ENCODE results near the gene BACE2. TPM values are rescaled to one million over a fixed set of nuclear protein-coding genes. Genes with fewer than 3 reads are reported as not detected.

BACE2 gene
- total and polyA plus RNA-seq, 2 experiments from 2014 or later = 28.4 to 37.0 TPM

GRCh38 chr21:41219498-41220207, 51.7 kb downstream of the BACE2 start:
- no peaks in the 10 kb centered on the region for H3K9me2 ChIP-seq (replicated peaks; ENCODE audit: insufficient read depth)
- DNase-seq (ENCODE audit: low spot score) = no peak
- no peak overlapping the region for H3K27ac ChIP-seq
- H3K9me3 ChIP-seq (ENCODE audit: low read depth) = no peaks in the 10 kb centered on the region
- no peak overlapping the region for H3K4me3 ChIP-seq
- H4K20me1 ChIP-seq (ENCODE audit: insufficient read depth, poor library complexity, severe bottlenecking) = no peaks in the 10 kb centered on the region
- TF ChIP-seq CTCF (IDR thresholded peaks at IDR 0.05; ENCODE audit: poor library complexity) (no peak), EZH2phosphoT487 (IDR thresholded peaks at IDR 0.05; ENCODE audit: low read depth, severe bottlenecking, unreplicated experiment) (no peak), EZH2 (IDR thresholded peaks at IDR 0.05; ENCODE audit: borderline replicate concordance) (no peak)
- peaks cover 3% of the 10 kb centered on the region for H3K79me2 ChIP-seq
- H3K4me1 ChIP-seq (ENCODE audit: insufficient read depth) = peaks cover 16% of the 10 kb centered on the region
- no peak overlapping the region for H2AFZ ChIP-seq
- no peaks in the 10 kb centered on the region for H3K36me3 ChIP-seq (replicated peaks; ENCODE audit: insufficient read depth, low read depth)
- 91% methylated on average over 14 of the region's 14 CpGs for WGBS (ENCODE audit: low lambda C conversion rate, missing lambda C conversion rate)
- no peaks in the 10 kb centered on the region for H3K27me3 ChIP-seq
- no peak overlapping the region for H3K4me2 ChIP-seq

GRCh38 chr21:41220208-41220733, 52.3 kb downstream of the BACE2 start:
- Histone ChIP-seq H3K9me3 (ENCODE audit: low read depth) (no peaks in the 10 kb centered on the region), H2AFZ (no peak overlapping the region), H3K9me2 (replicated peaks; ENCODE audit: insufficient read depth) (no peaks in the 10 kb centered on the region), H3K27me3 (no peaks in the 10 kb centered on the region), H3K36me3 (replicated peaks; ENCODE audit: insufficient read depth, low read depth) (no peaks in the 10 kb centered on the region), H3K4me1 (ENCODE audit: insufficient read depth) (peaks cover 16% of the 10 kb centered on the region), H3K27ac (no peak overlapping the region), H4K20me1 (ENCODE audit: insufficient read depth, poor library complexity, severe bottlenecking) (no peaks in the 10 kb centered on the region), H3K4me2 (no peak overlapping the region), H3K79me2 (peaks cover 3% of the 10 kb centered on the region), H3K4me3 (no peak overlapping the region)
- TF ChIP-seq EZH2 (IDR thresholded peaks at IDR 0.05; ENCODE audit: borderline replicate concordance) (no peak), EZH2phosphoT487 (IDR thresholded peaks at IDR 0.05; ENCODE audit: low read depth, severe bottlenecking, unreplicated experiment) (no peak), CTCF (IDR thresholded peaks at IDR 0.05; ENCODE audit: poor library complexity) (no peak)
- WGBS (ENCODE audit: low lambda C conversion rate, missing lambda C conversion rate) = 84% methylated on average over 8 of the region's 8 CpGs
- DNase-seq (ENCODE audit: low spot score) = no peak

GRCh38 chr21:41222247-41223068, 54.5 kb downstream of the BACE2 start:
- Histone ChIP-seq H3K27ac (no peak overlapping the region), H3K9me3 (ENCODE audit: low read depth) (no peaks in the 10 kb centered on the region), H3K9me2 (replicated peaks; ENCODE audit: insufficient read depth) (no peaks in the 10 kb centered on the region), H2AFZ (no peak overlapping the region), H3K4me3 (no peak overlapping the region), H3K4me2 (no peak overlapping the region), H3K27me3 (no peaks in the 10 kb centered on the region), H4K20me1 (ENCODE audit: insufficient read depth, poor library complexity, severe bottlenecking) (no peaks in the 10 kb centered on the region), H3K4me1 (ENCODE audit: insufficient read depth) (peaks cover 8% of the 10 kb centered on the region), H3K79me2 (no peaks in the 10 kb centered on the region), H3K36me3 (replicated peaks; ENCODE audit: insufficient read depth, low read depth) (no peaks in the 10 kb centered on the region)
- WGBS (ENCODE audit: low lambda C conversion rate, missing lambda C conversion rate) = 98% methylated on average over 16 of the region's 19 CpGs
- no peak for DNase-seq (ENCODE audit: low spot score)
- TF ChIP-seq EZH2 (IDR thresholded peaks at IDR 0.05; ENCODE audit: borderline replicate concordance) (no peak), EZH2phosphoT487 (IDR thresholded peaks at IDR 0.05; ENCODE audit: low read depth, severe bottlenecking, unreplicated experiment) (no peak), CTCF (IDR thresholded peaks at IDR 0.05; ENCODE audit: poor library complexity) (no peak)
